NCI-H1048 (cell line): ENCODE data around the gene LCN12.
A peak's percentile ranks its signal among the peaks of the same experiment; 100 is the strongest.
"Not testable (repeated sequence)": the region's sequence is repeated elsewhere in the genome, so short reads cannot be mapped to it uniquely, and the experiment has no call there.

Source experiments
- DNase-seq: peaks from one replicate; lab custom pipeline; 2025; lab: John Stamatoyannopoulos, UW

Gene LCN12

DNA sequence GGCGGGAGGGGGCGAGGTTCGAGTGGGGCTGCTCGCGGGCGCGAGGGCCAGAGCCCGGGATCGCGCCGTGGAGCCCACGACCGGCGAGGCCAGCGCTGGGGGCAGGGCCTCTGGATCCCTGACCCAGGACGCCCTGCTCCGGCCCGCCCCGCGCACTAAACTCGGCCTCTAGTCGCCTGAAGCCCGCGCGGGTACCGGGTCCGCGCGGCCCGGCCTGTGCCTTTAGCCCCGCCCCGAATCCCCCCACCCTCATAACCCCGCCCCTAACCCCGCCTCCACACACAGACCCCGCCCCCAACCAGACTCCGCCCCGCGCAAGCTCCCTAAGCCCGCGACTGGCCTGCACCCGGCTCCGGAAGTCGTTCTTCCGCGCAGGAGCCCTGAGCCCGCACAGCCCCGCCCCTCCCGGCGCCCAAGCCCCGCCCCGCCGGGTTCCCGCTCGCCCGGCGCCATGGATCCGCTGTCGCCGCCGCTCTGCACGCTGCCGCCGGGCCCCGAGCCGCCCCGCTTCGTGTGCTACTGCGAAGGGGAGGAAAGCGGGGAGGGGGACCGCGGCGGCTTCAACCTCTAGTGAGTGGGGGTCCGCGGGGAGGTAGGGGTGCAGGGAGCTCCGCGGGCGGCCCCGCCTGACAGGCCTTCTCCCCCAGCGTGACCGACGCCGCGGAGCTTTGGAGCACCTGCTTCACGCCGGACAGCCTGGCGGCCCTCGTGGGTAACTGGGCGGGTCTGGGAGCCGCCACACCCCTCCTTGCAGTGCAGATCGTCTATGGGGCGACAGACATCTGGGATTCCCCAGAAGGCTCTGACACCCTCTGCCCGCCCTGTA is 40.1 kb downstream of the LCN12 start, which contains the start of gene PAXX:
Gene PAXX, plus strand, starts transcription at position 430 of the 826 bp plus-strand sequence. Its CDS starts 22 bp downstream, at position 452.
- DNase-seq = peak; percentile 60

DNA sequence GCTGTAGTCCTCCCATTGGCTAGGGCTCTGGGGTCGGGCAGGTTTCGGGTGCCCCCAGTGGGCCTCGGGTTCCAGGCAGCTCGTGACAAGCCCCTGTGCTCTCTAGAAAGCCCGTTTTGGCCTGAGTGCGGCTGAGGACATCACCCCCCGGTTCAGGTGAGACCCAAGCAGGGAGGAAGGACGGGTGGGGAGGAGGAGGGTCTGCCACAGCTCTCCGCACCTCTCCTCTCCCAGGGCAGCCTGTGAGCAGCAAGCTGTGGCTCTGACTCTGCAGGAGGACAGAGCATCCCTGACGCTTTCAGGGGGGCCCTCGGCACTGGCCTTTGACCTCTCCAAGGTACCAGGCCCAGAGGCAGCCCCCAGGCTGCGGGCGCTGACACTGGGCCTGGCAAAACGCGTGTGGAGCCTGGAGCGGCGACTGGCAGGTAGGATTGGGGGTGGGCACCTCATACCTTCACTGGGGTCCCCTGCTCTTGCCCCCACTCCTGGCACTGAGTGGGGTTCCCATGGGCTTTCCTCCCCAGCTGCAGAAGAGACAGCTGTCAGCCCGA is 40.8 kb downstream of the LCN12 start:
- no peak for DNase-seq

DNA sequence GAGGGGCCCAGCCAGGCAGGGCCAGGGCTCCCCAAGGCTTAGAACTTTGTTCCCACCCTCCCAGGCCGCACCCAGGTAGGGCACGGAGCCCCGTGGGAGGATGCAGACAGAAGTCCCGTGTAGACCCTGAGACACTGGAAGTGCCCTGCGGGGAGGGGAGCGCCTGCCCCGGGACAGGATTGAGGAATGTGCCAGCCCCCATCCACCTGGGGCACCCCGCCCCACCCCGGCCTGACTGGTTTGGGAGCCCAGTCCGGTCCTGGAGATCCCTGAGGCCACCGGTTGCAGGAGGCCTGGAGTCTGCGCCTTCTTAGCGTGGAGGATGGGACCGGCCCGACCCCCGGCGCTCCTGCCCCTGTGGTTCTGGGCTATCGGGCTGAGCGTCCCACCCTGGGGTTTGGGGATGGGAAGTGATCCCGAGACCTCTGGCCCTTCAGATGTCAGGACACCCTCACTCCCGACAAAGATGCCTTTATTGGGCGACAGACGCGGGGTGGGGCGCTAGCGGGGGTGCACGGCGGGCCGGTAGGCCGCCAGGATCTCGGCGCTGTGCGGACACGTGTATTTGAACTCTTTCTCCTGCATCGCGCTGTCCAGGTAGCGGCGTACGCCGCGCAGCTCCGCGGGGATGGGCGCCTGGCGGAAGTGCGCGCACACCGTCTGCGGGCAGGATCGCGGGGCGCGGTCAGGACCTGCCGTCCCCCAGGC is 42.3 kb downstream of the LCN12 start:
- DNase-seq = no peak

DNA sequence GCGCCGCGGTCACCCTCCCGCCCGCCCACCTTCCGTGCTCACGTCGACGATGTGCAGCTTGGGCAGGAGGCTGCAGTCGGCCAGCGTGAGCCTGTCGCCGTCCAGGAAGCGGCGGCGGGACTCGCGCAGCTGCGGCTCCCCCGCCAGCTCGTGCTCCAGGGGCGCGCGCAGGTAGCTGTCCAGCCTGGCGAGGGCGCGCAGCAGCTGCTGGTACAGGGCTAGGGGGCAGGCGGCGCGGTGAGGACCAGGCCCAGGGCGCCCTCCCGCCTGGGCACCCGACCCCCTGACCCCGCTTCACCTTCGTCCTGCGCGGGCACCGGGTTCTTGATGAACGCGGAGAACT is 42.8 kb downstream of the LCN12 start:
- no peak for DNase-seq

DNA sequence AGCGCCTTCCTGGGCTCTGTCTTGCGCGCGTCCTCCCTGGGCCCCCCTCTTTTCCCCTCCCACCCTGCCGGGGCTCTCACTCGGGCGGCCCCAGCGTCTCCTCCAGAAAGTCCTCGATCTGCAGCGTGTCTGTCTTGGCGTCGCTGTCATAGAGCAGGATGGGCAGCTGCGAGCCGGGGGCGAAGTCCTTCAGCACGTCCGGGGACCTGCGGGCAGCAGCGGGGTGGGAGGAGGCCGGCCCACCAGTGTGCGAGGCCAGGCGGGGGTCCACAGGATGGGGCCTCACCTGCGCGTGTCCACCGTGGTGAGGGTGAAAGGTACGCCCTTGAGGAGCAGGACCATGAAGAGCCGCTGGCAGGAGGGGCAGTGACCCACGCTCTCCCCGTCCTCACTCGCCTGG is 43.3 kb downstream of the LCN12 start:
- DNase-seq = no peak

DNA sequence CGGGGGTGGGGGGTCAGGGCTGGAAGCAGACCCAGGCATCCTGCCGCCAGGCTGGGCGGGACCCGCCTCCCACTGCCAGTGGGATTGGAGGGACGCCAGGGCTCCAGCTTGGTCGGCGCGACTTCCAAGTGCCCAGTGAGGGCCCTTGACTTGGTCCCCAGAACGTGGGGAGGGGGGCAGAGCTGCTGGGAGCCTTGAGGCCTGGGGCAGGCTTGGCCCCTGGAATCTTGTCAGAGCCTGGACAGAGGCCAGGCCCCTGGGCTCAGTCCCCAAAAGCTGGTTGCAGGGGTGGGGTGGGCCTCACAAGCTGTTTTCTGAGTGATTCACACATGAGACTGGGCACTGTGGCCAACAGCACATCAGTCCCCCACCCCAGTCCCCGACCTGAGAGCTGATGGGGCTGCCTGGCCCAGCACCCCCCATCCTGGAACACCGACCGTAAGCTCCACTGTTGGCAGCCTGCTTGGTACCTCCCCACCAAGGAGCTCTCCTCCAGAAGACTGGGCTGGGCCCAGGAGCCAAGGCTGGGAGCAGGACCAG is 43.8 kb downstream of the LCN12 start:
- DNase-seq = no peak

DNA sequence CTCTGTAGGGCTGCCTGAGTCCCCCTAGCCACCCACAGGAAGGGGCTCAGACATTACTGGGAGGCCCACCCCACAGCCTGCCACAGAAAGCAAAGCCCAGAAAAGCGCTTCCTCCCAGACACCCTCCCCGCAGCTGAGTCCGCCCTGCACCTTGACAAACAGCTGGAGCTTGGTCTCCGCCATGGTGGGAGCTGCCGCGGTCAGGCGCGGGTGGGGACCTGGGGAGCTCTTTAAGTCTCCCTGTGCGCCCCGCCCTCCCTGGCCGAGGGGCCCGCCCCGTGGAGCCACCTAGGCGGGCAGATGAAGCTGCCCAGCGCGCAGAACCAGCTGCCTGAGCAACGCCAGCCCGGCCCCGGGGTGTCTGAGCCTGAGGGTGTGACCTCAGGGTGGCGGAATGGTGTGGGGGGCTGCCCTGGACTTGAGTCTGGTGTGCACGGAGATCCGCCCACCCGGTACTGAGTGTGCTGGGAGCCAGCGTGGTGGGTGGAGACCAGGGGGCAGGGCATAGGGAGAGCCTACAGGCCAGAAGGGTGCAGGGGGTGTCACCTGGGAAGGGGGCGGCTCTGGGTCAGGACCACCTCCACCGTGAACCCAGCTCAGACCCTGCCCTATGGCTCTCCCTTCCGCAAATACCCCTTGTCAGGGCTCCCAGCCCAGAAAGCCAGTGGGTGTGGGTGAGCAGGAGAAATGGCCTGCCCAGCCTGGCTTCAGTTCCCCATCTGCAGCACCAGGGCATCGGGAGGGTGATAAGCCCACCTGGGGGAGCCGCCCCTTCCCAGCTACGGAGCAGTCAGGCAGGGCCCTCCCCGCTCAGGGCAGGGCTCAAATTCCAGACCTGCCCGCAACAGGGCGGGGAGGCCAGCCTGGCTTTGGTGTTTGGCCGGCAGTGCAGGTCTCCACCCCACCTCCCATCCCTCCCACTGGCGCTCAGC is 44.6 kb downstream of the LCN12 start, which contains the start of gene CLIC3:
Gene CLIC3, minus strand, starts transcription at position 208 of the 932 bp plus-strand sequence. Its CDS starts 25 bp downstream, at position 183.
- DNase-seq = no peak

DNA sequence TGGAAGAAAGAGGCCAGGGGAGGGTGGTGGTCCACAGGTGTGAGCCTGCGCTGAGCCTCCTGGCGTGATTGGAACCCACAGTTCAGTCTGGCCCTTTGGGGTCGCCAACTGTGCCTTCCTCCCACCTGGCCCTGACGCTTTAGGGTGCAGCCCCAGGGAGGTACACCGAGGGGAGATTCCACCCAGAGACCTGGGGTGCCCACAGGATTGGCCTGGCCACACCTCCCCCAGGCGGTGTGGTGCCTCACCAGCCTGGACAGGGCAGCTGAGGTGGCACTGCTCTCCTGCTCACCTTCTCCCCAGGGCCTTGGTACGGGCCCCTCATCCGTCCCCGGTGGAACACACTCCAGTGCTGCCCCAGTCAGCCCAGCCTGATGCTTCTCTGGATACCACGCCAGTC is 45.3 kb downstream of the LCN12 start:
- no peak for DNase-seq

DNA sequence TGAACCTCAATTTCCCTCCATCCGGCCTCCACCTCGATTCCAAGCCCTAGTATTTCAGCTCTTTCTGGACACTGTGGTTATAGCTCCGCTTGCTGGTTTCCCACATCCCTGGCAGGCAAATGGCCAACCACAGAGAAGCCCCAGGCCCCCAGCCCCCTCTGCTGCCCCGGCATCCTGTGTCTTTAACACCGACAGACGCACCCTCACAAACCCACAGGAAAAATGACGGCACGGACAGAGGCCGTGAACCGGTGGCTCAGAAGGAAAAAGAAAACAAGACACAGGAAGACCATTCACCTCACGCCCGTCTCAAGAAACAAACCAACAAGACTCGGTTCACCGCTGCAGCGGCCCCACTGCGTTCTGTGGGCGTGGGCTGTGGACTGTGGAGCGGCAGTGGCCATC is 45.8 kb downstream of the LCN12 start:
- DNase-seq = no peak

DNA sequence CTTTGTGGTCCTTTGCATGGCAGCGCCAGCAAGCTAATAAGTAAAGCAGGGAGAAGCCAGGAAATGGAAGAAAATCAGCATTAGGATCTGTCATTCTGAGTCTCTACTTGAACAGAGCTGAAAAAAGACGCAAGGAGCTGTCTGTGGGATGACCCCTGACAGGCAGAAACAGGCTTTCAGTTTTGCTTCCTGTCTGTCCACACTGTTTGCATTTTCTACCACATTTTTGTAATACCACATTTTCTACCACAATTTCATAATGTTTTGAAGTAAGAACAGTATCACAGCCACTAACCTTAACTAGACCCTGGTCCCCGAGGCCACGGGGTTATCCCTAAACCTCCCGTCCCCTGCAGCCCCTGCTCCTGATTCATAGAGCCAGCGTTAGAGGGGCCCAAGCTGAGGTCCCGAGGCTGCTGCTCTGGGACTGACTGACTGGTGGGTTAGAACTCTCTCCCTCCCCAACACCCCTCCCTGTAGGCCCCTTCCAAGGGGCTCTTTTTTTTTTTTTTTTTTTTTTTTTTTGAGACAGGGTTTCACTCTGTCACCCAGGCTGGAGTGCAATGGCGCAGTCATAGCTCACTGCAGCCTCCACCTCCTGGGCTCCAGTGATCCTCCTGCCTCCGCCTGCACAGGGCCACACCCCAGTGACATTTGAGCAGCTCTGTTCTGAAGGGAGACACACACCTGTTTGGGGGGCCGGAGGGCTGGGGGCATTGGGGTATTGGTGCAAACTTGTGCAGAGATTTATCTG is 48.3 kb downstream of the LCN12 start:
- DNase-seq = no peak

DNA sequence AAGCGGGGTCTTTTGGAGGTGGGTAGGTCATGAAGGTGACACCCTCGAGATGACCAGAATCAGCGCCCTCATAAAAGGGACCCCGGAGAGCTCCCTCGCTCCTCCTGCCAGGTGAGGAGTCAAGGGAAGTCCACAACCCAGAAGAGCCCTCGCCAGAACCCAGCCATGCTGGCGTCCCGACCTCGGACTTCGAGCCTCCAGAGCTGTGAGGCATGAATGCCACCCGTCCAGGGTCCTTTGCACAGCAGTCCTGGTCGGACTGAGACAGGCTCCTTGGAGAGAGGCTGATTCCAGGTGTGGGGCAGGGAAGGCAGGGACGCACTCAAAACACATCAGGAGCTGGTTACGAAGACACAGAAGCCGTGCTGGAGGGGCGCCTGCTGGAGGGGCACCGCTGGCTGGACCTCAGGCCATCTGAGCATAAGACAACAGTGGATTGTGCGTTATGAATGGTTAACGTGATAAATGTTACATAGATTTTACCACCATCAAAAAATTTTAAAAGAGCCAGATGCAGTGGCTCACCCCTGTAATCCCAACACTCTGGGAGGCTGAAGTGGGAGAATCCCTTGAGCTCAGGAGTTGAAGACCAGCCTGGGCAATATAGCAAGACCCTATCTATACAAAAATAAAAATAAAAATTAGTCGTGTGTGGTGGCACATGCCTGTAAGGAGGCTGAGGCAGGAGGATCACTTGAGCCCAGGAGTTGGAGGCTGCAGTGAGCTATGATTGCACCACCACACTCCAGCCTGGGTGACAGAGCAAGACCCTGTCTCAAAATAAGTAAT is 50.0 kb downstream of the LCN12 start:
- no peak for DNase-seq

DNA sequence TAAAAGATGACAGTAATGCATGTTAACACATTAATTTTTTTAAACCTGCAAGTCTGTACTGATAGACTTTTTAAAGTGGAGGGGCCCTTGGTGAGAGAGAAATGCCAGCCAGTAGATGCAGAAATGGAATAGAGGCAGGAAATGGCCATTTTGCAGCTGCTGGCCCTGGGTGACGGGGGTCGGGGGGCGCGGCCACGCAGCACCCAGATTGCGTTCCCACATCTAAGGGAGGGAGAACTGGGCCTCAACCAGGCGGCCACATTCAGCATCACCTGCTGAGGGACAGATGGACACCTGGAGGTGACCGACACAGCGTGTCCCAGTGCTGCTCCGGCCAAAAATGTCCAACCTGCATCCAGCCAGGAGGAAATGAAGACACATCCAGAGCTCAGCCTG is 50.6 kb downstream of the LCN12 start:
- DNase-seq = no peak

DNA sequence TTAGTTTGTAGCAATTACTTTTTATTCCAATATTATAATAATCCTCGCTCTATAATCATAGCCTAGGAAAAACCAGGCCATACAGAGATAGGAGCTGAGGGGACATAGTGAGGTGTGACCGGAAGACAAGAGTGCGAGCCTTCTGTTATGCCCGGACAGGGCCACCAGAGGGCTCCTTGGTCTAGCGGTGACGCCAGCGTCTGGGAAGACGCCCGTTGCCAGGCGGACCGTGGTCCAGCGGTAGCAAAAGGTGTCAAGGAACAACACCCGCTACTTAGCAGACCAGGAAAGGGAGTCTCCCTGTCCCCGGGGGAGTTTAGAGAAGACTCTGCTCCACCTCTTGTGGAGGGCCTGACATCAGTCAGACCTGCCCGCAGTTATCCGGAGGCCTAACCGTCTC is 52.2 kb downstream of the LCN12 start:
- DNase-seq = not testable (repeated sequence)
